Measurements from ENCODE around the gene CACNA1A.

The CACNA1A gene

DNA sequence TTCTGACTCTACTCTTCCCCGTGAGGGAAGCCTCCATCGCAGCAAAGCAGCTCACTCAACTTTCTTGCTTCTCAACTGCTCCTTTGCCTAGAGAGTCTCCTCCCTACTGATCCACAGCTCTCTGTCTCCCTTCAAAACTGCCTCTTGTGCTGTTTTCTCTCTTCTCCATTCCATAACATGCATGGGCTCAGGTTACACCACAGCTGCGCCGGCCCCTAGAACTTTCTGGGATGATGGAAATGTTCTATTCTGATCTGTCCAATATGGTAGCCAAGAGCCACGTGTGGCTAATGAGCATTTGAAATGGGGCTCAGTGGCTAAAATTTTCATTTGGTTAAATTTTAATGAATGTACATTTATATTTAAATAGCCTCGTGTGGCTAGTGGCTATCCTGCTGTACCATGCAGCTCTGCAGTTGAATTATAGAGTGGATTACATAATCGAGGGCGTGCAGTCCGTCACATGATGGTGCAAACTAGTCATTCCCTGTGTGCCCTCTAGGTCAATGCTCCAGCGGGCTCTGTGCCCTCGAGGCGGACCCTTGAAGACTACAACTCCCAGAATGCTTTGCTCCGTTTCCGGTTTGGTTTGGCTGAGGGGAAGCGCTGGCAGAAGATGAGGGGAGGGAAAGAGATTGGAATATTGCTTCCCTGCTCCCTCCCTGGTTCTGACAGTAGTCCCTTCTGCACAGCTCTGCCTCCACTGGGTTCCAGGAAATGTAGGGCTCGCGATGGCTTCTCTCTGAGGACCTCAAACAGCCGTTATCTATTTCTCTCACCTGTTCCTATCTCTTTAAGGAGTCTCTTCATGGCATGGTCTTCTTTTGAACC, 109.8 kb downstream of the CACNA1A start (continued):
- TF ChIP-seq ZNF600 (tag by site-specific recombination; IDR thresholded peaks at IDR 0.05) (peak; percentile 41; the same call in 1 of the 2 replicates), ZNF354C (tag by site-specific recombination; IDR thresholded peaks at IDR 0.05; ENCODE audit: borderline replicate concordance, low read depth) (no peak), ZNF184 (tag by site-specific recombination; IDR thresholded peaks at IDR 0.05) (no peak), ZNF157 (tag by site-specific recombination; IDR thresholded peaks at IDR 0.05) (no peak), ZNF777 (tag by site-specific recombination; IDR thresholded peaks at IDR 0.05; ENCODE audit: borderline replicate concordance) (no peak), HOXC10 (CRISPR knock-in tag; IDR thresholded peaks at IDR 0.05) (no peak), ZNF174 (tag by site-specific recombination; IDR thresholded peaks at IDR 0.05) (no peak), ZBTB8A (tag by site-specific recombination; IDR thresholded peaks at IDR 0.05) (0 out of 2 replicates have a peak, but pooled peaks have one; percentile 13), ZNF335 (tag by site-specific recombination; conservative IDR thresholded peaks at IDR 0.05) (peak; percentile 46), WT1 (tag by site-specific recombination; IDR thresholded peaks at IDR 0.05) (no peak), IKZF3 (tag by site-specific recombination; IDR thresholded peaks at IDR 0.05) (no peak), RBAK (tag by site-specific recombination; IDR thresholded peaks at IDR 0.05) (no peak), TCF7L2 (IDR thresholded peaks at IDR 0.05; ENCODE audit: borderline replicate concordance, low read depth, low read length) (no peak), ZNF561 (tag by site-specific recombination; IDR thresholded peaks at IDR 0.05; ENCODE audit: borderline replicate concordance) (no peak), ZBTB49 (tag by site-specific recombination; IDR thresholded peaks at IDR 0.05; ENCODE audit: low read depth) (no peak), ZNF510 (tag by site-specific recombination; IDR thresholded peaks at IDR 0.05; ENCODE audit: insufficient replicate concordance) (no peak), ZNF274 (IDR thresholded peaks at IDR 0.05; ENCODE audit: low read length) (no peak), ZNF274 (tag by site-specific recombination; IDR thresholded peaks at IDR 0.05; ENCODE audit: borderline replicate concordance) (no peak), ZNF394 (tag by site-specific recombination; IDR thresholded peaks at IDR 0.05; ENCODE audit: borderline replicate concordance) (no peak), ZNF76 (tag by site-specific recombination; IDR thresholded peaks at IDR 0.05; ENCODE audit: borderline replicate concordance, low read depth) (peak; percentile 74; the same call in 1 of the 2 replicates), PRDM1 (tag by site-specific recombination; IDR thresholded peaks at IDR 0.05) (no peak), ZBTB48 (tag by site-specific recombination; IDR thresholded peaks at IDR 0.05) (0 out of 2 replicates have a peak, but pooled peaks have one; percentile 42), ZNF785 (tag by site-specific recombination; IDR thresholded peaks at IDR 0.05) (no peak), ZBTB1 (tag by site-specific recombination; IDR thresholded peaks at IDR 0.05) (no peak), YY2 (tag by site-specific recombination; IDR thresholded peaks at IDR 0.05) (no peak), HIC1 (tag by site-specific recombination; IDR thresholded peaks at IDR 0.05) (no peak), SCRT1 (tag by site-specific recombination; IDR thresholded peaks at IDR 0.05; ENCODE audit: borderline replicate concordance) (no peak), ZNF132 (tag by site-specific recombination; IDR thresholded peaks at IDR 0.05; ENCODE audit: borderline replicate concordance) (no peak), ZNF837 (tag by site-specific recombination; IDR thresholded peaks at IDR 0.05) (no peak)
- TF ChIP-seq, protein P1, sequence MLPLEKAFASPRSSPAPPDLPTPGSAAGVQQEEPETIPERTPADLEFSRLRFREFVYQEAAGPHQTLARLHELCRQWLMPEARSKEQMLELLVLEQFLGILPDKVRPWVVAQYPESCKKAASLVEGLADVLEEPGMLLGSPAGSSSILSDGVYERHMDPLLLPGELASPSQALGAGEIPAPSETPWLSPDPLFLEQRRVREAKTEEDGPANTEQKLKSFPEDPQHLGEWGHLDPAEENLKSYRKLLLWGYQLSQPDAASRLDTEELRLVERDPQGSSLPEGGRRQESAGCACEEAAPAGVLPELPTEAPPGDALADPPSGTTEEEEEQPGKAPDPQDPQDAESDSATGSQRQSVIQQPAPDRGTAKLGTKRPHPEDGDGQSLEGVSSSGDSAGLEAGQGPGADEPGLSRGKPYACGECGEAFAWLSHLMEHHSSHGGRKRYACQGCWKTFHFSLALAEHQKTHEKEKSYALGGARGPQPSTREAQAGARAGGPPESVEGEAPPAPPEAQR (tag by site-specific recombination; IDR thresholded peaks at IDR 0.05) = no peak
- TF ChIP-seq, protein P2, sequence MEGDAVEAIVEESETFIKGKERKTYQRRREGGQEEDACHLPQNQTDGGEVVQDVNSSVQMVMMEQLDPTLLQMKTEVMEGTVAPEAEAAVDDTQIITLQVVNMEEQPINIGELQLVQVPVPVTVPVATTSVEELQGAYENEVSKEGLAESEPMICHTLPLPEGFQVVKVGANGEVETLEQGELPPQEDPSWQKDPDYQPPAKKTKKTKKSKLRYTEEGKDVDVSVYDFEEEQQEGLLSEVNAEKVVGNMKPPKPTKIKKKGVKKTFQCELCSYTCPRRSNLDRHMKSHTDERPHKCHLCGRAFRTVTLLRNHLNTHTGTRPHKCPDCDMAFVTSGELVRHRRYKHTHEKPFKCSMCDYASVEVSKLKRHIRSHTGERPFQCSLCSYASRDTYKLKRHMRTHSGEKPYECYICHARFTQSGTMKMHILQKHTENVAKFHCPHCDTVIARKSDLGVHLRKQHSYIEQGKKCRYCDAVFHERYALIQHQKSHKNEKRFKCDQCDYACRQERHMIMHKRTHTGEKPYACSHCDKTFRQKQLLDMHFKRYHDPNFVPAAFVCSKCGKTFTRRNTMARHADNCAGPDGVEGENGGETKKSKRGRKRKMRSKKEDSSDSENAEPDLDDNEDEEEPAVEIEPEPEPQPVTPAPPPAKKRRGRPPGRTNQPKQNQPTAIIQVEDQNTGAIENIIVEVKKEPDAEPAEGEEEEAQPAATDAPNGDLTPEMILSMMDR (tag by site-specific recombination; IDR thresholded peaks at IDR 0.05) = no peak
- TF ChIP-seq, protein P3, sequence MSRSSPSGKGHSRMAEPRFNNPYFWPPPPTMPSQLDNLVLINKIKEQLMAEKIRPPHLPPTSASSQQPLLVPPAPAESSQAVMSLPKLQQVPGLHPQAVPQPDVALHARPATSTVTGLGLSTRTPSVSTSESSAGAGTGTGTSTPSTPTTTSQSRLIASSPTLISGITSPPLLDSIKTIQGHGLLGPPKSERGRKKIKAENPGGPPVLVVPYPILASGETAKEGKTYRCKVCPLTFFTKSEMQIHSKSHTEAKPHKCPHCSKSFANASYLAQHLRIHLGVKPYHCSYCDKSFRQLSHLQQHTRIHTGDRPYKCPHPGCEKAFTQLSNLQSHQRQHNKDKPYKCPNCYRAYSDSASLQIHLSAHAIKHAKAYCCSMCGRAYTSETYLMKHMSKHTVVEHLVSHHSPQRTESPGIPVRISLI (tag by site-specific recombination; IDR thresholded peaks at IDR 0.05) = no peak

Measured in HEK293 (cell line).